GM18499 (cell line): ENCODE data around the gene PUDP.

ENCODE experiments used
- ATAC-seq: cut with Tn5 transposase; IDR thresholded peaks from one replicate; pipeline ENCODE4 v1.9.1; 2021; ENCODE audit warnings: moderate number of reproducible peaks; ENCODE audit not compliant: insufficient read depth, unreplicated experiment

The PUDP gene

DNA sequence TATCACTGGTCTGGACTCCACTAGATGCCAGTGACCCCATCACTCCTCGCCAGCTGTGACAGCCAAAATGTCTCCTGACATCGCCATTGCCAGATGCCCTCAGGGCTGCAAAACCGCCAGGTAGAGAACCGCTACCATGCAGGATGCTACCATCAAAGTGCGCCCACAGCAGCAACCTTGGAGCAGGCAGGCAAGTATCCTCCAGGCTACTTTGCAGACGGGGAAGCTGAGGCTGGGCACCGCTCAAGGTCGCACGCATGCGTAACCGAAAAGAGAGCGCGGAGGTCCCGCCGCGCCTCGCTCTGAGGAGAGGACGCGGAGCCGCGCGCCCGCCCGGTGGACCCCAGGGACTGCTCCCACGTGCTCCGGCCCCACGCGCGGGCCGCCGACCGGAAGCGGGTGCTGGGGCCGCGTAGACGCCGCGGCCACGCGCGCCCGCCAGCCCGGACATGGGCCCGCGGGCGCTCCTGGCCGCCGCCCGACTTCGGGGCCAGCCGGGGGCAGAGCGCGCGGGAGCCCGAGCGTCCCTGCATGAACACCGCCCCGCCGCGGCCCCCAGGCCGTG, 458 bp downstream of the PUDP start, which contains the start of gene STS:
Gene STS (plus strand): TSS at position 300 of the 565 bp plus-strand sequence. CDS start 105,488 bp downstream, outside the sequence.
- peak; percentile 16 for ATAC-seq

DNA sequence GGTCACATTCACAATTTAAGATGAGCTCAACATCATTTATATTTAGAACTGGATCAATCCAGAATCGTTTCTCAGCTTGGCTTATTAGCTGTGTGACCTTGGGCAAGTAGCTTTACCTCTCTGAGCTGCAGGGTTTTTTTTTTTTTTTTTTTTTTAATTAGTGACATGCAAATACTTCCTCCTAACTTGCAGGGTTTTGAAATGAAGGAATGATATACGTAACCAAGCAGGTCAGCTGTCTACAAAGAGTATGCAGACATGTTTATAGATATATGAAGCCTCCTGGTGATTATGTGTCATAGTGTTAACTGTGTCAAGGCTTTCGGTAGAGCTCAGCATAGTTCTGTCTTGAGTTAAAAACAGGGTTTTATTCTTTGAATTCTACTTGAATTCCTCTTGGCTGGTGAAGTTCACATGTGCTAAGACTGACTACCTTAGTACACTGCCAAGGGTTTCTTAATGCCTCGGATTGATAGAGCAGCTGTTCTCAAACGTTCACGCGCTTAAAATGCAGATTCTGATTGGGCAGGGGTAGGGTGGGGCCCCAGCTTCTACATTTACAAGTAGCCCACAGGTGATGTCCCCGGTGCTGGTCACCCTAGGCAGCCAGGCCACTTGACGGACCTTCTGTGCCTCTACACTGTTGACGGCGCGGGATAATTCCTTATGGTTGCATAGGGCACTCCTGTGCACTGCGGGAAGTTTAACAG, 1.1 kb downstream of the PUDP start:
- peak; percentile 15 for ATAC-seq

GRCh38 chrX:7146020-7146702, 1.8 kb downstream of the PUDP start:
- no peak for ATAC-seq

- no peak for ATAC-seq
Observed at GRCh38 chrX:7145454-7145853, 2.5 kb downstream of the PUDP start.

GRCh38 chrX:7143941-7144525, 3.9 kb downstream of the PUDP start:
- no peak for ATAC-seq

DNA sequence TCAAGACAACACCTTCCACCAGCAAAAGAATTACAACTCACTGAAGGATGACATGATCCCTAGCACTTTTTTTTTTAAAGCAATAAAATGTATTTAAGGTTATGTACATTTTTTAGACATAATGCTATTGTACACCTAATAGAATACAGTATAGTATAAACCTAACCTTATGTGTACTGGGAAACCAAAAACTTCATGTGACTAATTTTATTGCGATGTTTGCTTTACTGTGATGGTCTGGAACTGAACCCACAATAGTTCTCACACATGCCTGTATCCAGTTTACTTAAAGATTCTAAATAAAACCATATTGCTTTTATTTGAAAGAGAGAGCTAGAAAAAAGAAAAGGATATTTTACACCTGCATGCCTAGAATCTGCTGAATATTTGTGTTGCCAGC, 4.9 kb downstream of the PUDP start:
- no peak for ATAC-seq

DNA sequence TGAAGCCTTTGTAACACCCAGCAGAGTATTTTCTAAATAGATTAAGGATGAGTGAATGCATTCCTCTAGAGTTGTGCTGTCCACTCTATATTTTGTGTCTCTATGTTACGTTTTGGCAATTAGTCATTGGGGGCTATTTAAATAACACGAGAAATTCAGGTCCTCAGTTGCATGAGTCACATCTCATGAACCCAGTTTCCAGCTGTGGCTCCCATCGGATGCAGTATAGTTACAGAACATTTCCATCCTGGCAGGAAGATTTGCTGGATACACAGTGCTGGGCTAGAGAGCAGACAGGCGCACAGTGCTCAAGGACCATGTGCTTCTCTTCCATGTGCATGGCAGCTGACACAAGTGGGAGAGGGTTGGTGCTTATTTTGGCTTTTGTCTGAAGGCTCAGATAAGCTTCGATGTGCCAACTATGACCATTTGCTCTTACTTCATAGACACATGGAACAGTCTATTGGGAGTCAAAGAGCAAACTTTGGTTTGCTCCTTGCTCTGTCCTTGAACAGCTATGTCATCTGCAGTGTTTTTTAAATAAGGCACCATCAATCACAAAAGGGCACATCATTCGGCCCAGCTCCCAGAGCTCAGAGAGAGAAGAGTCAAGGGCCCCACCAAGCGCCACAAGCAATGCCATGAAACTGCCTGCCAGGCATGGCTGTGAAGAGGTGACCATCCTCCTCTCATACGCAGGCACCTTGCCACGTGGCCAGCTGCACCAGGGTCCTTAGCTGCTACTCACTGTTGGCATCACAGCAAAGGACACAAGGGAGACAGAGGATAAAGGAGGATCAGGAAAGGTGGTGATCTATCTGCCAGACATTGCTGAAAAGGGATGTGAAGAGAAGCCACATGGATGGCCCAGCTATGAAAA, 8.5 kb downstream of the PUDP start:
- ATAC-seq: no peak

DNA sequence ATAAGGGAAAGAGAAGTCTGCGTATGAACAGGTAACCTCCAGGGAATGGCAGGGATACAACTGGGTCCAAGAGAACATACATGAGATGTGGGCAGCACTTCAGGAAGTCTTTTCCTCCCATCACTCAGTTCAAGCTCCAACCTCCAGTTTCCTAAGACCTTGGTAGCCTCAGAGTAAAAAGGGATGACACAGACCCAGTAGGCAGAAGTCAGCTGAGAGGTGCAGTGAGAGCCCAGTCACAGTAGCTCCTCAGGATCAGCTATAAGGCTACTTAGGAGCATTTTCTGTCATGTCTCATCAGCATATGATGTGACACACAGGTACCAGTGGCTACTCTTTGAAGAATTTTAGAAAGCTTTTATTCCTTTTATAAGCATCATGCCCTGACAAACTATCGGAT, 13.0 kb downstream of the PUDP start:
- ATAC-seq: no peak

DNA sequence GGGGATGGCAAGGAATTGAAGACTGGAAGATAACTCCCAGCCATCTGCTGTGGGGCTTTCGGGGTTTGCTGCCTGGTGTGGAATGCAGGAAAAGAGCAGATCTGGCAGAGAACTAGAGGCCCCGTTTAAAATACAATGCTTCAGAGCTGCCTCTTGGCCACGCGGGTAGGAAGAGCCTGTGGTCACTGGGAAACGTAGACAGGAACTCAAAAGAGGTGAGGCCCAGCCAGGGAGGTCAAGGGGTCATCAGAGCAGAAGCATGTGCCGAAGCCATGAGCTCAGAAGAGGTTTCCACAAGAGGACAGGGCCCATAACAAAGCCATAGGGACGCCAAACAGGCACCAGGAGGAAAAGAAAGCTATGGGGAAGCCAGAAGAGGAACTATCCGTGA, 14.9 kb downstream of the PUDP start:
- ATAC-seq: no peak

DNA sequence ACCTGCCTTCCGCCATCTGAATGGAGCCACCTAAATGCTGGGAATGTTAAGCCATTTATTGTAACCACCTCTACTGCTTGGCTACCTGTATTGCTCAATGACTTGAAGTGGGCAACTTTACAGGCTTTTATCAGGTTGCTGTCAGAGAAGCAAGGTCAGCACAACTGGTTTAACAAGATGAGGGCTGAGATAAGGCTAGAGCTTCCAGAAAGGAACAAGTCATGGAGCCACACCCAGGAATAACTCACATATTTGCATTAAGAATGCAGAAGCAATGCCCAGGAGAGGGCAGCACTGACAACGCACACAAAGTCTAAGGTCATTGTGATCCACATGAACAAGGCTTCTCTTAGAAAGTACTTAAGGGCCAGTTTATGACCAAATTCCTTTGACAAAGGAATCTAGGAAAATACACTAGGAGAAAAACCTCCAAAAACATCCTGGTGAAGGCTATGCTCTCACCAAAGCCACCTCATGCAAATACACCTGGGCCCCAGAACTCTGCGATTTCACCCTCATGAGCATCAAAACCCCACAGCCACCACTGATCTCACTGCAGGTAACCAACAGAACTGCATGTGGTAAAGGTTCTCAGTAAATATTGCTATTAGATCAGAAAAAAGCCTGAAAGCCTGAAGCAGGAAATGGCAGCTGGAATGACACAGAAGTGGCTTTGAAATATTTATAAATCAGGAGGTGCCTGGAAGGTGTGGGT, 15.5 kb downstream of the PUDP start:
- ATAC-seq: peak; percentile 70

- no peak for ATAC-seq
Observed at GRCh38 chrX:7131621-7132020, 16.3 kb downstream of the PUDP start.

GRCh38 chrX:7127056-7127455, 20.9 kb downstream of the PUDP start:
- ATAC-seq: no peak

- ATAC-seq: no peak
Observed at GRCh38 chrX:7120878-7121219, 27.1 kb downstream of the PUDP start.

DNA sequence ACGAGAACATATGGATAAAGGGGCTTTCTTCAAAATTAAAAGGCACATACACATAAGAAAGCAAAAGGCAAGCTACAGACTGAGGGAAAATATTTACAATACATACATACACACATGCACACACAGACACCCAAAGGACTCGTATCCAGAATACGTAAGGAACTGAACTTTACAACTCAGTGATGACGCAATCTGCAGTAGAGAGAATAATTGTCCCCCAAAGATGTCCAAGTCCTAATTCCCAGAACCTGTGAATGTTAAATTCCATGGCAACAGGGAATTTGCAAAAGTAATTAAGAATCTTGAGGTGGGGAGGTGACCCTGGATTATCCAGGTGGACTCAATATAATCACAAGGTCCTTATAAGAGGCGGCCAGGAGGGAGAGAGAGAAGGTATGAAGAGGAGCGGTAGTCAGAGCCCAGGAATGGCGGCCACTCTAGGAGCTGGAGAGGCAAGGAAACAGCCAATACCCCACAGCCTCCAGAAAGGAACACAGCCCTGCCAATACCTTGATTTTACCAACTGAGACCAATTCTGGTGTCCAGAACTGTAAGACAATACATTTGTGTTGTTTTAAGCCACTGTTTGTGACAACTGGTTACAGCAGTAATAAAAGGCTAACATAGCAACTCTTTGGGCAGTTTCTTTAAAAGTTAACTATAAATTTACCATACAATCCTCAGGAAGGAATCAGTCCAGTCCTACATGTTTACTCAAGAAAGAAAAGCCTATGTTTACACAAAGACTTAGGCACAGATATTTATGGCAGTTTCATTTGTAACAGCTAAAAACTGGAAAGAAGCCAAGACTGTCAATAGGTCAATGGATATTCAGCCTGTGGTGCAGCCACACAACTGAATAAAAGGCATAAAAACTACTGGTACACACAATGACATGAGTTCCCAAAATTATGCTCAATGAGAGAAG, 27.7 kb downstream of the PUDP start:
- ATAC-seq: no peak

DNA sequence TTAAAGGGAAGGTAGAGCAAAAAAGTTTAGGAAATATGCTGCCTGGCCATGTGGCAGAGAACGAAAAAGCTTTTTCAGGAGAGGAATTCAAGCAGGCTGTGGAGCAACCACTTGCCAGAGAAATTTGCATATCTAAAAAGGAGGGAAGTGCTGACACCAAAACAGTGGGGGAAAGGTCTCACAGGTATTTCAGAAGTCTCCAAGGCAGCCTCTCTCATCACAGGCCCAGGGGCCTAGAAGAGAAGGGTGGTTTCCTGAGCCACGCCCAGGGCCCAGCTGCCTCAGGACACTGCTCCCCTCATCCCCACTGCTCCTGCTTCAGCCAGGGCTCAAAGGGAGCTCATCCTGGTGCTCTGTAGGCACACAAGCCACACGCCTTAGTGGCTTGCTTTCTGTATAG, 30.4 kb downstream of the PUDP start:
- ATAC-seq: no peak

GRCh38 chrX:7116081-7116480, 31.9 kb downstream of the PUDP start:
- ATAC-seq: no peak

DNA sequence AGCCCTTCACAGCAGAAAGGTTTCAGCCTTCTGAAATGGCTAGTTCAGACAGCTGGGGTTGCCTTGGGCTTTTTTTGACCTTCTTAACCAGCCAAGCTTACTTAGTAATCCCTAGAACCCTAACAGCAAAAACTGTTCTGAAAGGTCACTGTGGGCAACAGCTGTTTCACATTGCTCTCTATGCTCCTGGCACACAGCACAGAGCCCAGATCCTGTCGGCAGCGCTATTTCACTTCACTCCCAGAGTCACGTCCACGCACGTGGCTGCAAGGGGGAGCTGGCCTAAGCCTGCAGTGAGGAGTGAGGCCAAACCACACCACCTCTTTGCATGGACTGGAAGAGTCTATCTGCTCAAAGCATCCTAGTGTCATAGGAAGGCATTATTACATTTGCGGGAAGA, 32.4 kb downstream of the PUDP start:
- peak; percentile 58 for ATAC-seq

DNA sequence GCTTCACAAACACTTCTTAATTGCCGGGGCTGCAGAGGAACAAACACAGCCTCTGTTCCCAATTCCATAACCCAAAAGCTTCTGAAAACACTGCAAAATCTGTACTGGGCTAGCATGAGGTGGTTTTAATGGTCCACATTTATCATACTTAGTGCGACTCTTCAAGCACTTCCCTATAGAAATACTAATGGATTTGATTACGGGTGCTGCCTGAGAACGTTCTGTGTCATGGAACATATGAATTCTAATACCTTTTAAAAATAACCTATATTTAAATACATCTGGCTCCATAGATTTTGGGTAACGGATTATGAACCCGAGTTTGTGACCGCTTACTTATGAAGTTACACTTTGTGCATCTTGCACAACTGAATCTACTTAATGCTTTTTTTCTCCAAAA, 35.9 kb downstream of the PUDP start:
- ATAC-seq: no peak

DNA sequence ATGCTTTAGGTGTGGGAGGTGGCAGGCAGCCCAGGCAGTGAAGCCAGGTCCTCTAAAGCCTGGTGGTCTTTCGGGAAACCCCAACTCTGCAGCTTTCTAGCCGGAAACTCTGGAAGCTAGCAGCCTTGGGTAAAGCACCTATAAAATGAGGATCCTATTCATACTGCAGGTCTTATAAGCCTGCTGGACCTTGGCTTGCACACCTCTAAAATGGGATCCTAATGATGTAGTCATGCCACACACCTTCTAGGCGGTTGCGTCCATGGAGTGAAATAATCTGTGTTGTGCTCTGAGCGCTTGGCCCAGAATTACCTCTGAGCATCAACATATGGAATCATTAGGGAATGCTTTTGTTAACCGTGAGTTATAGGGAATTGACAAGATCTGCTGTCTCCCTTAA, 36.4 kb downstream of the PUDP start:
- no peak for ATAC-seq
